OCI-LY1 (cell line): ENCODE data around the gene UCP3.

ENCODE experiments used
- CTCF ChIP-seq: fragments of 200-600 bp; sonication (generic), shearing (Covaris generic); IDR thresholded peaks from 2 replicates; pipeline ENCODE4 v1.5.1; 2017; ENCODE audit warnings: mild to moderate bottlenecking, antibody characterized with exemption, low read length, moderate library complexity, mixed read lengths
- EZH2 ChIP-seq: fragments of 200-600 bp; sonication (generic), shearing (Covaris generic); IDR thresholded peaks from 2 replicates; pipeline ENCODE4 v1.8.0; 2017; ENCODE audit warnings: borderline replicate concordance, mixed run types, mild to moderate bottlenecking, antibody characterized with exemption, low read length, moderate library complexity, mixed read lengths

GRCh38 chr11:74012074-74012809 is 3.4 kb upstream of the UCP3 start:
- no peak for TF ChIP-seq CTCF
- no peak for TF ChIP-seq EZH2
